ENCODE measurements around the gene RDH5. TPM values are rescaled to one million over a fixed set of nuclear protein-coding genes. Genes with fewer than 3 reads are reported as not detected.

Gene RDH5
- total RNA-seq, 1 experiment from 2014 or later, result 6.0 TPM

- no peaks in the 10 kb centered on the region for H3K9me3 Mint-ChIP-seq (ENCODE audit: unreplicated experiment)
- H3K9me3 ChIP-seq, result no peaks in the 10 kb centered on the region
- peaks cover 15% of the 10 kb centered on the region for H3K36me3 Mint-ChIP-seq (ENCODE audit: insufficient read depth, unreplicated experiment)
- no peak for DNase-seq
- ChIA-PET POLR2A (no interaction called here), CTCF (no interaction called here)
- peaks cover 20% of the 10 kb centered on the region for H3K4me1 Mint-ChIP-seq (ENCODE audit: low read depth, unreplicated experiment)
- H3K27me3 ChIP-seq (replicated peaks; ENCODE audit: control insufficient read depth, insufficient read depth, low read length), result no peaks in the 10 kb centered on the region
- intact Hi-C loops (cut with micrococcal nuclease; ENCODE audit: unreplicated experiment), result no loop called here
- no peak for TF ChIP-seq CTCF (IDR thresholded peaks at IDR 0.05; ENCODE audit: insufficient read depth in 1 of 2, low read depth in 1 of 2, low read length in 1 of 2, severe bottlenecking in 1 of 2, unreplicated experiment in 1 of 2)
- H3K4me1 ChIP-seq, result peaks cover 8% of the 10 kb centered on the region; the same call in 1 of the 2 replicates
- H3K27me3 Mint-ChIP-seq (ENCODE audit: insufficient read depth, unreplicated experiment), result no peaks in the 10 kb centered on the region
- H3K4me3 Mint-ChIP-seq (ENCODE audit: unreplicated experiment), result no peak overlapping the region
- H3K27ac Mint-ChIP-seq (ENCODE audit: unreplicated experiment), result no peak overlapping the region
- no peaks in the 10 kb centered on the region; the same call in 1 of the 2 replicates for H3K36me3 ChIP-seq (ENCODE audit: control insufficient read depth, insufficient read depth, low read length)
- BruUV-seq (replicated peaks), result no TSS peak
- H3K4me3 ChIP-seq (ENCODE audit: low read depth, low read length), result no peak overlapping the region
Observed at GRCh38 chr12:55732288-55732687, 12.1 kb downstream of the RDH5 start.

GRCh38 chr12:55733021-55733555 lies 12.9 kb downstream of the RDH5 start:
- no peaks in the 10 kb centered on the region for H3K9me3 Mint-ChIP-seq (ENCODE audit: unreplicated experiment)
- ChIA-PET CTCF (interaction anchor here (0.8 kb wide), 1 partner anchor 8 kb away, joined by 3 read pairs; no protein-coding TSS in a partner anchor), POLR2A (no interaction called here)
- peaks cover 9% of the 10 kb centered on the region for H3K36me3 Mint-ChIP-seq (ENCODE audit: insufficient read depth, unreplicated experiment)
- DNase-seq, result no peak
- H3K4me3 Mint-ChIP-seq (ENCODE audit: unreplicated experiment), result no peak overlapping the region
- peaks cover 28% of the 10 kb centered on the region for H3K4me1 Mint-ChIP-seq (ENCODE audit: low read depth, unreplicated experiment)
- H3K27ac Mint-ChIP-seq (ENCODE audit: unreplicated experiment), result no peak overlapping the region
- peaks cover 12% of the 10 kb centered on the region for H3K4me1 ChIP-seq
- no peak for TF ChIP-seq CTCF (IDR thresholded peaks at IDR 0.05; ENCODE audit: insufficient read depth in 1 of 2, low read depth in 1 of 2, low read length in 1 of 2, severe bottlenecking in 1 of 2, unreplicated experiment in 1 of 2)
- no peaks in the 10 kb centered on the region for H3K27me3 Mint-ChIP-seq (ENCODE audit: insufficient read depth, unreplicated experiment)
- no peaks in the 10 kb centered on the region for H3K27me3 ChIP-seq (replicated peaks; ENCODE audit: control insufficient read depth, insufficient read depth, low read length)
- no peaks in the 10 kb centered on the region for H3K36me3 ChIP-seq (ENCODE audit: control insufficient read depth, insufficient read depth, low read length)
- H3K4me3 ChIP-seq (ENCODE audit: low read depth, low read length), result no peak overlapping the region
- intact Hi-C loops (cut with micrococcal nuclease; ENCODE audit: unreplicated experiment), result no loop called here
- H3K9me3 ChIP-seq, result no peaks in the 10 kb centered on the region
- BruUV-seq (replicated peaks), result no TSS peak

- no peak overlapping the region for H3K27ac Mint-ChIP-seq (ENCODE audit: unreplicated experiment)
- intact Hi-C loops (cut with micrococcal nuclease; ENCODE audit: unreplicated experiment), result no loop called here
- H3K27me3 ChIP-seq (replicated peaks; ENCODE audit: control insufficient read depth, insufficient read depth, low read length), result no peaks in the 10 kb centered on the region
- H3K4me3 ChIP-seq (ENCODE audit: low read depth, low read length), result no peak overlapping the region
- no peaks in the 10 kb centered on the region for H3K9me3 ChIP-seq
- ChIA-PET POLR2A (interaction anchor here (0.6 kb wide), 1 partner anchor 267 kb away, joined by 9 read pairs; no protein-coding TSS in a partner anchor), CTCF (interaction anchor here (0.8 kb wide), 1 partner anchor 9 kb away, joined by 3 read pairs; no protein-coding TSS in a partner anchor)
- peaks cover 13% of the 10 kb centered on the region for H3K4me1 ChIP-seq
- TF ChIP-seq CTCF (IDR thresholded peaks at IDR 0.05; ENCODE audit: insufficient read depth in 1 of 2, low read depth in 1 of 2, low read length in 1 of 2, severe bottlenecking in 1 of 2, unreplicated experiment in 1 of 2), result no peak
- no peak for DNase-seq
- peaks cover 30% of the 10 kb centered on the region for H3K4me1 Mint-ChIP-seq (ENCODE audit: low read depth, unreplicated experiment)
- H3K36me3 ChIP-seq (ENCODE audit: control insufficient read depth, insufficient read depth, low read length), result no peaks in the 10 kb centered on the region
- H3K27me3 Mint-ChIP-seq (ENCODE audit: insufficient read depth, unreplicated experiment), result no peaks in the 10 kb centered on the region
- H3K4me3 Mint-ChIP-seq (ENCODE audit: unreplicated experiment), result no peak overlapping the region
- peaks cover 9% of the 10 kb centered on the region for H3K36me3 Mint-ChIP-seq (ENCODE audit: insufficient read depth, unreplicated experiment)
- BruUV-seq (replicated peaks), result no TSS peak
- no peaks in the 10 kb centered on the region for H3K9me3 Mint-ChIP-seq (ENCODE audit: unreplicated experiment)
Observed at GRCh38 chr12:55733858-55734257, 13.7 kb downstream of the RDH5 start.
